Right lobe of liver (tissue), 4 donors: Measurements from ENCODE around the gene RPUSD3.

ENCODE experiments used
- POLR2A ChIP-seq: fragments of 450-650 bp; IDR thresholded peaks from one replicate; pipeline ENCODE4 v1.6.1; 2017; ENCODE audit warnings: antibody characterized with exemption, mild to moderate bottlenecking
- TF ChIP-seq, protein P1 (sequence below), 4 donors: fragments of 200-600 bp in 3 of 4; fragments of 450-650 bp in 1 of 4; IDR thresholded peaks; one replicate each; pipeline versions ENCODE4 v1.5.1 to v1.8.0; 2016 to 2022; ENCODE audit warnings: antibody characterized with exemption in 4 of 4, mild to moderate bottlenecking in 2 of 4
- donor health status: DM: no; HTN: no; CAD: no.
- donor health status: DM: no; HTN: no; CAD: no.
- donor health status: DM: no; HTN: yes; CAD: no.

DNA sequence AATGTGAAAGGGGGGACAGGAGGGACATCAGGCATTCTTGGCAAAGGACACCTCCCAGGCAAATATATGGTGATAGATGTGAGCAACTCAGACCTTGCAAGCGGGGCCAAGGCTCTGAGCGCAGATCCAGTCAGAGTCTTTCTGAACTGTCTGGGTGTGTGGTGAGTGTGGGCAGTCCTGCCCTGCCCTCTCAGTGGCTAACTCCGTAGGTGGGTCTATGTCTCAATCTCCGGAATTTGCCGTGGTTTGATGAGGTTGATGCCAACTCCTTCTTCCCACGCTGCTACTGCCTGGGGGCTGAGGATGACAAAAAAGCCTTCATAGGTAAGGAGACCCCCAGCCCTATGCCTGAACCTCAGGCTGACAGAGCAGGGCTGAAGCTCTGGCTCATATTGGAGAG is 26.4 kb downstream of the RPUSD3 start:
- TF ChIP-seq POLR2A = no peak
- TF ChIP-seq, protein P1, sequence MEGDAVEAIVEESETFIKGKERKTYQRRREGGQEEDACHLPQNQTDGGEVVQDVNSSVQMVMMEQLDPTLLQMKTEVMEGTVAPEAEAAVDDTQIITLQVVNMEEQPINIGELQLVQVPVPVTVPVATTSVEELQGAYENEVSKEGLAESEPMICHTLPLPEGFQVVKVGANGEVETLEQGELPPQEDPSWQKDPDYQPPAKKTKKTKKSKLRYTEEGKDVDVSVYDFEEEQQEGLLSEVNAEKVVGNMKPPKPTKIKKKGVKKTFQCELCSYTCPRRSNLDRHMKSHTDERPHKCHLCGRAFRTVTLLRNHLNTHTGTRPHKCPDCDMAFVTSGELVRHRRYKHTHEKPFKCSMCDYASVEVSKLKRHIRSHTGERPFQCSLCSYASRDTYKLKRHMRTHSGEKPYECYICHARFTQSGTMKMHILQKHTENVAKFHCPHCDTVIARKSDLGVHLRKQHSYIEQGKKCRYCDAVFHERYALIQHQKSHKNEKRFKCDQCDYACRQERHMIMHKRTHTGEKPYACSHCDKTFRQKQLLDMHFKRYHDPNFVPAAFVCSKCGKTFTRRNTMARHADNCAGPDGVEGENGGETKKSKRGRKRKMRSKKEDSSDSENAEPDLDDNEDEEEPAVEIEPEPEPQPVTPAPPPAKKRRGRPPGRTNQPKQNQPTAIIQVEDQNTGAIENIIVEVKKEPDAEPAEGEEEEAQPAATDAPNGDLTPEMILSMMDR (IDR thresholded peaks at IDR 0.05) = no peak
